IPS-18a (cell line): ENCODE results near the gene FOXP1.

Source experiments
- H3K27ac ChIP-seq: one replicate; pipeline ENCODE4 v1.5.1; 2013; ENCODE audit warnings: low read length
- H3K27me3 ChIP-seq: one replicate; pipeline ENCODE4 v1.6.1; 2013; ENCODE audit warnings: mild to moderate bottlenecking, low read length; ENCODE audit not compliant: control insufficient read depth, insufficient read depth
- H3K36me3 ChIP-seq: one replicate; pipeline ENCODE4 v1.6.1; 2013; ENCODE audit warnings: low read depth, low read length; ENCODE audit not compliant: control insufficient read depth
- H3K4me1 ChIP-seq: one replicate; pipeline ENCODE4 v1.6.1; 2013; ENCODE audit warnings: low read depth, low read length; ENCODE audit not compliant: control insufficient read depth
- H3K4me3 ChIP-seq: one replicate; pipeline ENCODE4 v1.5.1; 2013; ENCODE audit warnings: low read length
- H3K9ac ChIP-seq: one replicate; pipeline ENCODE4 v1.6.1; 2013; ENCODE audit warnings: mild to moderate bottlenecking, low read length, moderate library complexity
- H3K9me3 ChIP-seq: one replicate; pipeline ENCODE4 v1.6.1; 2013; ENCODE audit warnings: low read depth, low read length; ENCODE audit not compliant: control insufficient read depth

Gene FOXP1

GRCh38 chr3:71512000-71512399, 71.5 kb downstream of the FOXP1 start:
- H3K9ac ChIP-seq, result no peak overlapping the region
- H3K9me3 ChIP-seq, result no peaks in the 10 kb centered on the region
- no peaks in the 10 kb centered on the region for H3K36me3 ChIP-seq
- peaks cover 10% of the 10 kb centered on the region for H3K4me1 ChIP-seq
- no peaks in the 10 kb centered on the region for H3K27me3 ChIP-seq
- no peak overlapping the region for H3K4me3 ChIP-seq
- H3K27ac ChIP-seq, result no peak overlapping the region

DNA sequence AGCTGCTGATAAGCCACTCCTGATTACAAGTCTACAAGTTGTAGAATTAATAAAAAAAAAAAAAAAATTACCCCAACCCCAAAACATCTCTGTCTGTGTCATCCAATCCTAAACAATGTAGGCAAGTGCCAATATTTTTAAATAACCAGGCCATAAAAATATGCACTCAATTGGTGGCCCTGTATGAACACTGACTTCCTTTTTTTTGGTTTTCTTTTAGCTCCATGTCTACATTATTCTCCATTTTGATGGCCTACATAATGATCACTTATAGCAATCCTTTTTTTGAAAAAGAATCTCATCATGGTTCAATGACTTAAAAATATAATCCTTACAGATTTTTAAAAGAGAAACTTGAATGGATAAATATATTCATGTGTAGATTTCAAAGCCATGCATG, 72.1 kb downstream of the FOXP1 start:
- Histone ChIP-seq H3K9me3 (no peaks in the 10 kb centered on the region), H3K9ac (no peak overlapping the region), H3K4me3 (no peak overlapping the region), H3K36me3 (no peaks in the 10 kb centered on the region), H3K27ac (no peak overlapping the region), H3K27me3 (no peaks in the 10 kb centered on the region), H3K4me1 (peaks cover 10% of the 10 kb centered on the region)

DNA sequence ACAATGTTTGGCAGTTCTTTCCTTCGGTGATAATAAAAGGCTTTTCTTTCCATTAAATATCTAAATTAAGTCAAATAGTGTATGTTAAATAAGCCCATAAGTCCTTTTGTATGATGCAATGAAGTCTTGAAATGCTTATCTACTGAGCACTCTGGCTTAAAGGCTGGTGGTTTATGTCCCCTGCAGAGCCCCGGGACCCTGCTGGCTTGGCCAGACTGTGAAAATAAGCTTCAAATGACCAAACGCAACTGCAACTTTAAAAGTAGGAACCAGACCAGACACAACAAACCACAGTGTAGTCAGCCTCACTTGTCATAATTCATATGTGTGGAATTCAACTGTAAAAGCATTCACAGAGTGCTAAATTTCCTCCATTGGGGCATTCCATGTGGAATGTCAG, 72.5 kb downstream of the FOXP1 start:
- H3K9ac ChIP-seq, result no peak overlapping the region
- H3K36me3 ChIP-seq, result no peaks in the 10 kb centered on the region
- H3K27me3 ChIP-seq, result no peaks in the 10 kb centered on the region
- no peak overlapping the region for H3K4me3 ChIP-seq
- H3K27ac ChIP-seq, result no peak overlapping the region
- H3K9me3 ChIP-seq, result no peaks in the 10 kb centered on the region
- peaks cover 10% of the 10 kb centered on the region for H3K4me1 ChIP-seq

GRCh38 chr3:71510510-71510909, 73.0 kb downstream of the FOXP1 start:
- H3K4me3 ChIP-seq, result no peak overlapping the region
- H3K9me3 ChIP-seq, result no peaks in the 10 kb centered on the region
- no peaks in the 10 kb centered on the region for H3K36me3 ChIP-seq
- no peak overlapping the region for H3K9ac ChIP-seq
- peaks cover 10% of the 10 kb centered on the region for H3K4me1 ChIP-seq
- H3K27ac ChIP-seq, result no peak overlapping the region
- no peaks in the 10 kb centered on the region for H3K27me3 ChIP-seq

GRCh38 chr3:71509066-71509465, 74.5 kb downstream of the FOXP1 start:
- Histone ChIP-seq H3K4me1 (peaks cover 10% of the 10 kb centered on the region), H3K36me3 (no peaks in the 10 kb centered on the region), H3K9me3 (no peaks in the 10 kb centered on the region), H3K27me3 (no peaks in the 10 kb centered on the region), H3K4me3 (no peak overlapping the region), H3K27ac (no peak overlapping the region), H3K9ac (no peak overlapping the region)

GRCh38 chr3:71505767-71506350, 77.7 kb downstream of the FOXP1 start:
- Histone ChIP-seq H3K27ac (no peak overlapping the region), H3K4me1 (peaks cover 2% of the 10 kb centered on the region)

GRCh38 chr3:71504250-71505036, 79.1 kb downstream of the FOXP1 start:
- no peaks in the 10 kb centered on the region for H3K4me1 ChIP-seq
- H3K27me3 ChIP-seq, result no peaks in the 10 kb centered on the region
- H3K27ac ChIP-seq, result no peak overlapping the region
- no peak overlapping the region for H3K4me3 ChIP-seq
- no peak overlapping the region for H3K9ac ChIP-seq
- no peaks in the 10 kb centered on the region for H3K36me3 ChIP-seq
- H3K9me3 ChIP-seq, result no peaks in the 10 kb centered on the region

More at GRCh38 chr3:71505767-71506350, 77.7 kb downstream of the FOXP1 start:
- H3K36me3 ChIP-seq, result no peaks in the 10 kb centered on the region
- no peak overlapping the region for H3K9ac ChIP-seq
- H3K4me3 ChIP-seq, result no peak overlapping the region
- H3K27me3 ChIP-seq, result no peaks in the 10 kb centered on the region
- no peaks in the 10 kb centered on the region for H3K9me3 ChIP-seq

- Histone ChIP-seq H3K27me3 (no peaks in the 10 kb centered on the region), H3K9me3 (no peaks in the 10 kb centered on the region), H3K27ac (no peak overlapping the region), H3K4me1 (no peaks in the 10 kb centered on the region), H3K4me3 (no peak overlapping the region), H3K36me3 (no peaks in the 10 kb centered on the region), H3K9ac (no peak overlapping the region)
Measured at GRCh38 chr3:71503525-71504249, 79.8 kb downstream of the FOXP1 start.

GRCh38 chr3:71502066-71502625, 81.4 kb downstream of the FOXP1 start:
- H3K4me1 ChIP-seq, result peaks cover 15% of the 10 kb centered on the region

GRCh38 chr3:71500696-71501095, 82.8 kb downstream of the FOXP1 start:
- Histone ChIP-seq H3K9me3 (no peaks in the 10 kb centered on the region), H3K27ac (no peak overlapping the region), H3K36me3 (no peaks in the 10 kb centered on the region), H3K9ac (no peak overlapping the region), H3K27me3 (no peaks in the 10 kb centered on the region), H3K4me3 (no peak overlapping the region), H3K4me1 (peaks cover 29% of the 10 kb centered on the region)

More at GRCh38 chr3:71502066-71502625, 81.4 kb downstream of the FOXP1 start:
- H3K36me3 ChIP-seq, result no peaks in the 10 kb centered on the region
- H3K27ac ChIP-seq, result no peak overlapping the region
- no peak overlapping the region for H3K4me3 ChIP-seq
- no peaks in the 10 kb centered on the region for H3K27me3 ChIP-seq
- no peaks in the 10 kb centered on the region for H3K9me3 ChIP-seq
- H3K9ac ChIP-seq, result no peak overlapping the region

DNA sequence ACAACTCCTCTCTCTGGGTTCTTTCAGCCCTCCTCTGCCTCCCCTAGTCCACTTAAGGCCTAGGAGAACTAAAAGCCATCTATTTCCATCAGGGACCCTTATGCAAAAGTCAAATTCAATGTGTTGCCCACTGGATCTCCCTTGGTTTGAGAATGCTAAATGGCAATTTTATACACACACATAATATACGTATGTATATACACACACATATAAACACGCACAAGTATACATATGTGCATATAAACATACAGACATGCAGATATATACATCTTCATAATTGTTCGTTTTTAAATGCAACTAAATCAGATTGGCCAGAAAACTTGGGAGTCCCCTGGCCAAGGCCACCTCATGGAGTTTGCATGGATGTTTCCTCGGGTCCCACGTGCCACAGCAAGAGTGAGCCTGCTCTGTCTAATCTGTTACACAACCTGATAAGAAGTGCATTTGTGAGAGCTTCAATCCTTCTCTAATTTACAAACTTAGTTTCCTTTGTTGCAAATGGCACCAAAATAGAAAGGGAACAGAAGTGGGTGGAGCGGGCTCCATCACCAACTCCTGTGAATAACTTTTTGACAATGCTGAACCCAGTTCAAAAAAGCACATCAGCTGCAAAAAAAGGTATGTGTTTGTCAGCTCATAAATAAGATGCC, 84.2 kb downstream of the FOXP1 start:
- Histone ChIP-seq H3K9ac (no peak overlapping the region), H3K27me3 (no peaks in the 10 kb centered on the region), H3K9me3 (no peaks in the 10 kb centered on the region), H3K27ac (no peak overlapping the region), H3K36me3 (no peaks in the 10 kb centered on the region), H3K4me1 (peaks cover 37% of the 10 kb centered on the region), H3K4me3 (no peak overlapping the region)
